Endothelial cell of umbilical vein (primary cell): ENCODE results near the gene CLDN3.

ENCODE experiments used
- CTCF ChIP-seq, 2 donors: IDR thresholded peaks; 1 replicate in 1 of 2; 2 replicates in 1 of 2; pipeline ENCODE4 v1.5.1; 2011; ENCODE audit warnings: low read length in 2 of 2, mild to moderate bottlenecking in 2 of 2, moderate library complexity in 2 of 2, control low read depth in 1 of 2, inconsistent platforms in 1 of 2, low read depth in 1 of 2; ENCODE audit not compliant: insufficient read depth in 1 of 2; ENCODE audit errors: extremely low read depth in 1 of 2
- EZH2 ChIP-seq: IDR thresholded peaks from 2 replicates; pipeline ENCODE4 v1.6.1; 2012; ENCODE audit warnings: borderline replicate concordance, low read depth, mild to moderate bottlenecking, moderate library complexity, low read length, inconsistent platforms; ENCODE audit not compliant: severe bottlenecking
- FOS ChIP-seq: IDR thresholded peaks from 2 replicates; pipeline ENCODE4 v1.6.1; 2011; ENCODE audit warnings: mild to moderate bottlenecking, low read length, moderate library complexity, borderline replicate concordance; ENCODE audit not compliant: insufficient read depth
- GATA2 ChIP-seq: IDR thresholded peaks from 2 replicates; pipeline ENCODE4 v1.7.0; 2011; ENCODE audit warnings: low read depth, mild to moderate bottlenecking, moderate library complexity, mixed read lengths, low read length; ENCODE audit not compliant: insufficient read length, insufficient read depth
- JUN ChIP-seq: IDR thresholded peaks from 2 replicates; pipeline ENCODE4 v1.6.1; 2011; ENCODE audit warnings: borderline replicate concordance, low read depth; ENCODE audit not compliant: insufficient read length, insufficient read depth
- MAX ChIP-seq: IDR thresholded peaks from 2 replicates; pipeline ENCODE4 v1.6.1; 2011; ENCODE audit not compliant: insufficient read depth, insufficient read length
- MYC ChIP-seq: IDR thresholded peaks from one replicate; pipeline ENCODE4 v1.6.1; 2011; ENCODE audit warnings: mild to moderate bottlenecking, low read depth, low read length
- POLR2A ChIP-seq: IDR thresholded peaks from 2 replicates; pipeline ENCODE4 v1.6.1; 2012; ENCODE audit warnings: low read depth, mild to moderate bottlenecking, control low read depth, low read length
- POLR2AphosphoS5 ChIP-seq: IDR thresholded peaks from 2 replicates; pipeline ENCODE4 v1.6.1; 2012; ENCODE audit warnings: low read depth, mild to moderate bottlenecking, control low read depth, low read length, moderate library complexity; ENCODE audit not compliant: insufficient read depth

DNA sequence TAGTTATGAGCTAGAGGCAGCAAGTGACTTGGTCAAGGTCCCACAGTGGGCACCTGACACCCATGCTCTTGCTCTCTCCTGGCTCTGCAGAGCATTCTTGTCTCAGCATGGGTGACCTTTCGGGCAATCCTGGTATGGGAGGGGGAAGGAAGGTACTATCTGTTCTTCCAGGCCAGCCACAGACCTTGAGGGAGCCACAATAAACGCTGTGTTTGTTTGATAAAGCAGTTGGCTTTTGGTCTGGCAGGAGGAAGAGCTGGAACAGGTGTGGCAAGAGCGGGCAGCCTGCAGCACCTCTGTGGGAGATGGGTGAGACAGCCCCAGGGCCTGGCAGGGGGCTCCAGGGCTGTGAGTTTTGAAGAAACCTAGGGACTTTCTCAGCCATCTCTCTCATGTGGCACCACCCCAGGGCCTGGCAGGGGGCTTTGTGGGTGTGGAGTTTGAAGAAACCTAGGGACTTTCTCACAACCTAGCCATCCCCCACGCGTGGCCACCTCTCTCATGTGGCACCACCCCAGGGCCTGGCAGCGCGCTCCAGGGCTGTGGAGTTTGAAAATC lies 11.4 kb downstream of the CLDN3 start:
- no peak for TF ChIP-seq CTCF (IDR thresholded peaks at IDR 0.05; ENCODE audit: extremely low read depth in 1 of 2, insufficient read depth in 1 of 2, low read depth in 1 of 2, low read length in 2 of 2)
- TF ChIP-seq POLR2A, result no peak
- TF ChIP-seq EZH2, result no peak
- no peak for TF ChIP-seq MAX
- TF ChIP-seq FOS, result no peak
- TF ChIP-seq POLR2AphosphoS5, result no peak
- TF ChIP-seq GATA2, result no peak
- TF ChIP-seq JUN, result no peak
- no peak for TF ChIP-seq MYC
